ENCODE results near the gene CCR6. TPM values are rescaled to one million over a fixed set of nuclear protein-coding genes. Genes with fewer than 3 reads are reported as not detected.

CCR6 gene
- total RNA-seq, 1 experiment from 2014 or later = not detected

DNA sequence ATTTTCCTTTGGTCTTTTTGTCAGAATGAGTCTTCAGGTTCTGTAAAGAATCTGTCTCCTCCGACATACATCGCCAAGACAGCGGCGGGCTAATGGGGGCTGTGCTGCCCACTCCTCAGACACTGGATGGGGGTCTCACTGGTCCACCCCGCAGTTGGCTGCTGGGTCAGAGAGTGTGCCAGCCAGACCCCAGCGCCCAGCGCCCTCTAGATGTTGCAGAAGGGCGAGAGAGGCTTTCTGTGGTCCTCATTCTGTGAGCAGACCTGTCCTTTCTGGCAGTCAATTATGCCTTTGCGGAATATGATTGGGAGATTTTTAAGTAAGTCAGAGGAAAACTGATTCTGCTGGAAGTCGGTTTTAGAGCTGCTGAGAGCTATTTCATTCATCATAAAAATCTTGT is 7.8 kb upstream of the CCR6 start:
- H3K36me3 ChIP-seq (ENCODE audit: control insufficient read depth, insufficient read depth, low read length) = no peaks in the 10 kb centered on the region
- peaks cover 12% of the 10 kb centered on the region for H3K27me3 Mint-ChIP-seq (ENCODE audit: insufficient read depth, unreplicated experiment)
- no peaks in the 10 kb centered on the region for H3K4me1 ChIP-seq
- ChIA-PET POLR2A (no interaction called here), CTCF (no interaction called here)
- no peaks in the 10 kb centered on the region for H3K27me3 ChIP-seq (replicated peaks; ENCODE audit: control insufficient read depth, insufficient read depth, low read length)
- no peaks in the 10 kb centered on the region for H3K4me1 Mint-ChIP-seq (ENCODE audit: low read depth, unreplicated experiment)
- TF ChIP-seq CTCF (IDR thresholded peaks at IDR 0.05; ENCODE audit: insufficient read depth in 1 of 2, low read depth in 1 of 2, low read length in 1 of 2, severe bottlenecking in 1 of 2, unreplicated experiment in 1 of 2) = no peak
- intact Hi-C loops (cut with micrococcal nuclease; ENCODE audit: unreplicated experiment) = no loop called here
- H3K9me3 Mint-ChIP-seq (ENCODE audit: unreplicated experiment) = no peaks in the 10 kb centered on the region
- no peaks in the 10 kb centered on the region for H3K9me3 ChIP-seq
- H3K4me3 ChIP-seq (ENCODE audit: low read depth, low read length) = no peak overlapping the region
- H3K36me3 Mint-ChIP-seq (ENCODE audit: insufficient read depth, unreplicated experiment) = no peaks in the 10 kb centered on the region
- no peak overlapping the region for H3K4me3 Mint-ChIP-seq (ENCODE audit: unreplicated experiment)
- no peak overlapping the region for H3K27ac Mint-ChIP-seq (ENCODE audit: unreplicated experiment)
- no TSS peak for BruUV-seq (replicated peaks)
- no peak for DNase-seq

DNA sequence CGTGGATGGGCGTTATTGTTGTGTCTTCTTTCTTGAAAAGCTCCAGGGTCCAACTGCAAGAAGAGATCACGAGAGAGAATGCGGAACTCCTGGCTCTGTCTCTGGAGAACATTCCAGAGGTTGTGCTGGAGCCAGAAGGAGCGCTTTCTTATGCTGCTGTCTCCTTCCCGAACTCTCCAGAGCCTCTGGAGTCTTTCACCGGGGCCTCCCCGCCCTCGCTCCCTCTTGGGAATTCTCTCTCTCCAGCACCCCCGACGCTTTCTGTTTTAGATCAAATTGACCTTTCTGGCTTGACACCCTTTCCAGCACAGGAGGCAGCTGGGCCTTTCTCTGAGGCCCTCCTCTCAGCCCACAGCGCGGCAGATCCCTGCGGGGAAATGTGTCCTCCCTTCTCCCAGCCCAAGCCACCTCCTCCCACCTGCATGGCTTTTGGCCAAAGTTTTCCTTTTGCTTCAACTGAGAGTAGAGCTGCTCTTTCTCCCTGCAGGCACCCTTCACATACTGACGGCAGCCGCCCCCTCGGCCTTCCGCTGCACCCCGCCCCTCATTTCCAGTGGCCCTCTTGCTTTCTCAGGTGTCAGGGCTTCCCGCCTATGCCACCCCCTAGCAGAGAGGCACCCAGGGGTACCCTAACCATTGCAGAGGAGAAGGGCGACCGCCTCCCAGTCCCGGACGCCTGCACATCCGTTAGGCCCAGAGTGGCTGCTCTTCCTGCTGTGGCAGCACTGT is 6.6 kb upstream of the CCR6 start:
- no TSS peak for BruUV-seq (replicated peaks)
- Mint-ChIP-seq H3K36me3 (ENCODE audit: insufficient read depth, unreplicated experiment) (no peaks in the 10 kb centered on the region), H3K27me3 (ENCODE audit: insufficient read depth, unreplicated experiment) (peaks cover 12% of the 10 kb centered on the region), H3K9me3 (ENCODE audit: unreplicated experiment) (no peaks in the 10 kb centered on the region), H3K4me1 (ENCODE audit: low read depth, unreplicated experiment) (no peaks in the 10 kb centered on the region), H3K4me3 (ENCODE audit: unreplicated experiment) (no peak overlapping the region), H3K27ac (ENCODE audit: unreplicated experiment) (no peak overlapping the region)
- ChIA-PET POLR2A (no interaction called here), CTCF (no interaction called here)
- Histone ChIP-seq H3K9me3 (no peaks in the 10 kb centered on the region), H3K4me1 (no peaks in the 10 kb centered on the region; the same call in 1 of the 2 replicates), H3K4me3 (ENCODE audit: low read depth, low read length) (no peak overlapping the region), H3K36me3 (ENCODE audit: control insufficient read depth, insufficient read depth, low read length) (no peaks in the 10 kb centered on the region), H3K27me3 (replicated peaks; ENCODE audit: control insufficient read depth, insufficient read depth, low read length) (no peaks in the 10 kb centered on the region)
- DNase-seq = no peak
- intact Hi-C loops (cut with micrococcal nuclease; ENCODE audit: unreplicated experiment) = no loop called here
- TF ChIP-seq CTCF (IDR thresholded peaks at IDR 0.05; ENCODE audit: insufficient read depth in 1 of 2, low read depth in 1 of 2, low read length in 1 of 2, severe bottlenecking in 1 of 2, unreplicated experiment in 1 of 2) = no peak

DNA sequence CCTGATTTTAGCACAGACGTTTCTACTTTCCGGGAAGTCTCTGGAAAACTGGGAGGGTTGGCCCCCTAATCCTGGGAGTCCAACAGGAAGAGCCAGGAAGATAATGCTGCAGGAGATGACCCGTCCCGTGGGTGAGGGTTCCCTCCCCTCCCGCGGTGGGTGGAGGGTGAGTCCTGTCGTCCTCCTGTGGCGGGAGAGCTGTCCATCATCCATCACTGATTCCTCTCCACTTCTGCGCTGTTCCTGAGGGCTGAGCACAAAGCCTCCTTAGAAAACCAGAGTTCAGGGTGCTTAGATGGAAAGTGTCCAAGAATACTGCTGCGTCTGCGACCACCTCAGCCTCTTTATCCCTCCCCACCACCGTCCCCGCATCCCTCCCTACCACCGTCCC is 6.1 kb upstream of the CCR6 start:
- Mint-ChIP-seq H3K27me3 (ENCODE audit: insufficient read depth, unreplicated experiment) (peaks cover 9% of the 10 kb centered on the region), H3K27ac (ENCODE audit: unreplicated experiment) (no peak overlapping the region), H3K9me3 (ENCODE audit: unreplicated experiment) (no peaks in the 10 kb centered on the region), H3K4me3 (ENCODE audit: unreplicated experiment) (no peak overlapping the region), H3K4me1 (ENCODE audit: low read depth, unreplicated experiment) (no peaks in the 10 kb centered on the region), H3K36me3 (ENCODE audit: insufficient read depth, unreplicated experiment) (no peaks in the 10 kb centered on the region)
- Histone ChIP-seq H3K4me3 (ENCODE audit: low read depth, low read length) (no peak overlapping the region), H3K36me3 (ENCODE audit: control insufficient read depth, insufficient read depth, low read length) (no peaks in the 10 kb centered on the region), H3K4me1 (no peaks in the 10 kb centered on the region; the same call in 1 of the 2 replicates), H3K9me3 (no peaks in the 10 kb centered on the region), H3K27me3 (replicated peaks; ENCODE audit: control insufficient read depth, insufficient read depth, low read length) (no peaks in the 10 kb centered on the region)
- BruUV-seq (replicated peaks) = no TSS peak
- intact Hi-C loops (cut with micrococcal nuclease; ENCODE audit: unreplicated experiment) = no loop called here
- no peak for TF ChIP-seq CTCF (IDR thresholded peaks at IDR 0.05; ENCODE audit: insufficient read depth in 1 of 2, low read depth in 1 of 2, low read length in 1 of 2, severe bottlenecking in 1 of 2, unreplicated experiment in 1 of 2)
- DNase-seq = no peak
- CTCF ChIA-PET = no interaction called here
- POLR2A ChIA-PET = no interaction called here

All from Caco-2 (cell line).